ENCODE results near the gene GNAO1. TPM values are rescaled to one million over a fixed set of nuclear protein-coding genes. Genes with fewer than 3 reads are reported as not detected.
A peak's percentile ranks its signal among the peaks of the same experiment; 100 is the strongest.

GNAO1 gene
- polyA plus RNA-seq, 6 donors from 2014 or later: 0.07 to 0.55 TPM; not detected in 4

- Mint-ChIP-seq H3K27ac (peak overlapping the region in 2 of 6 donors; percentile 5 to 8), H3K27me3 (peaks cover 0 to 14% (median 13%) of the 10 kb centered on the region in 3 donors), H3K9me3 (peaks cover 0 to 12% (median 4%) of the 10 kb centered on the region in 7 donors), H3K4me3 (no peak overlapping the region), H3K36me3 (peaks cover 0 to 10% of the 10 kb centered on the region in 2 donors), H3K4me1 (peaks cover 27 to 43% (median 43%) of the 10 kb centered on the region in 3 donors)
- no peak for DNase-seq
- no peak for ATAC-seq (ENCODE audit: low read depth in 2 of 2)
Measured at GRCh38 chr16:56278196-56278855, 87.0 kb downstream of the GNAO1 start.

GRCh38 chr16:56279132-56279531, 87.8 kb downstream of the GNAO1 start:
- no peak for DNase-seq
- ATAC-seq (ENCODE audit: low read depth in 2 of 2): no peak
- H3K27ac Mint-ChIP-seq: peak overlapping the region in 3 of 6 donors; percentile 32 to 76 (median 60)
- peaks cover 0 to 3% (median 0%) of the 10 kb centered on the region in 7 donors for H3K9me3 Mint-ChIP-seq
- peaks cover 0 to 11% (median 8%) of the 10 kb centered on the region in 3 donors for H3K27me3 Mint-ChIP-seq
- peak overlapping the region in 1 of 8 donors; percentile 32 for H3K4me3 Mint-ChIP-seq
- peaks cover 28 to 51% (median 51%) of the 10 kb centered on the region in 3 donors for H3K4me1 Mint-ChIP-seq
- peaks cover 0 to 5% of the 10 kb centered on the region in 2 donors for H3K36me3 Mint-ChIP-seq

GRCh38 chr16:56279914-56280313, 88.6 kb downstream of the GNAO1 start:
- no peaks in the 10 kb centered on the region for H3K9me3 Mint-ChIP-seq
- peaks cover 0 to 6% (median 4%) of the 10 kb centered on the region in 3 donors for H3K27me3 Mint-ChIP-seq
- no peak overlapping the region for H3K27ac Mint-ChIP-seq
- ATAC-seq (ENCODE audit: low read depth in 2 of 2) (no peak), DNase-seq (no peak)
- H3K4me1 Mint-ChIP-seq: peaks cover 28 to 53% (median 51%) of the 10 kb centered on the region in 3 donors
- no peaks in the 10 kb centered on the region for H3K36me3 Mint-ChIP-seq
- H3K4me3 Mint-ChIP-seq: peak overlapping the region in 1 of 8 donors; percentile 51

GRCh38 chr16:56281249-56281805, 90.0 kb downstream of the GNAO1 start:
- H3K27ac Mint-ChIP-seq: peak overlapping the region in 4 of 6 donors; percentile 33 to 76 (median 66)
- no peak overlapping the region for H3K4me3 Mint-ChIP-seq
- DNase-seq: no peak
- peaks cover 0 to 3% (median 0%) of the 10 kb centered on the region in 3 donors for H3K27me3 Mint-ChIP-seq
- H3K4me1 Mint-ChIP-seq: peaks cover 28 to 53% (median 51%) of the 10 kb centered on the region in 3 donors
- no peaks in the 10 kb centered on the region for H3K9me3 Mint-ChIP-seq
- H3K36me3 Mint-ChIP-seq: no peaks in the 10 kb centered on the region
- no peak for ATAC-seq (ENCODE audit: low read depth in 2 of 2)

GRCh38 chr16:56282451-56282850, 91.2 kb downstream of the GNAO1 start:
- peak; percentile 91 to 94 for ATAC-seq (ENCODE audit: low read depth in 2 of 2)
- H3K4me1 Mint-ChIP-seq: peaks cover 28 to 52% (median 51%) of the 10 kb centered on the region in 3 donors
- no peaks in the 10 kb centered on the region for H3K36me3 Mint-ChIP-seq
- DNase-seq: peak; percentile 34
- no peaks in the 10 kb centered on the region for H3K27me3 Mint-ChIP-seq
- H3K9me3 Mint-ChIP-seq: no peaks in the 10 kb centered on the region
- peak overlapping the region in 1 of 8 donors; percentile 48 for H3K4me3 Mint-ChIP-seq
- peak overlapping the region in 4 of 6 donors; percentile 17 to 67 (median 38) for H3K27ac Mint-ChIP-seq

- DNase-seq (no peak), ATAC-seq (ENCODE audit: low read depth in 2 of 2) (no peak)
- Mint-ChIP-seq H3K36me3 (no peaks in the 10 kb centered on the region), H3K27me3 (no peaks in the 10 kb centered on the region), H3K4me3 (no peak overlapping the region), H3K27ac (no peak overlapping the region), H3K4me1 (peaks cover 21 to 40% (median 38%) of the 10 kb centered on the region in 3 donors), H3K9me3 (no peaks in the 10 kb centered on the region)
Measured at GRCh38 chr16:56284521-56284920, 93.2 kb downstream of the GNAO1 start.

GRCh38 chr16:56286809-56287208, 95.5 kb downstream of the GNAO1 start:
- ATAC-seq (ENCODE audit: low read depth in 2 of 2) (no peak), DNase-seq (no peak)
- Mint-ChIP-seq H3K27me3 (no peaks in the 10 kb centered on the region), H3K4me3 (no peak overlapping the region), H3K27ac (no peak overlapping the region), H3K4me1 (peaks cover 15 to 25% (median 22%) of the 10 kb centered on the region in 3 donors), H3K36me3 (no peaks in the 10 kb centered on the region), H3K9me3 (no peaks in the 10 kb centered on the region)

GRCh38 chr16:56288019-56288418, 96.7 kb downstream of the GNAO1 start:
- Mint-ChIP-seq H3K9me3 (no peaks in the 10 kb centered on the region), H3K36me3 (no peaks in the 10 kb centered on the region), H3K4me1 (peaks cover 4 to 13% (median 10%) of the 10 kb centered on the region in 3 donors), H3K27ac (no peak overlapping the region), H3K27me3 (no peaks in the 10 kb centered on the region), H3K4me3 (peak overlapping the region in 1 of 8 donors; percentile 51)
- DNase-seq (no peak), ATAC-seq (ENCODE audit: low read depth in 2 of 2) (no peak)

GRCh38 chr16:56289416-56289815, 98.1 kb downstream of the GNAO1 start:
- no peak overlapping the region for H3K27ac Mint-ChIP-seq
- DNase-seq (no peak), ATAC-seq (ENCODE audit: low read depth in 2 of 2) (no peak)
- no peak overlapping the region for H3K4me3 Mint-ChIP-seq
- no peaks in the 10 kb centered on the region for H3K9me3 Mint-ChIP-seq
- no peaks in the 10 kb centered on the region for H3K27me3 Mint-ChIP-seq
- H3K4me1 Mint-ChIP-seq: no peaks in the 10 kb centered on the region
- H3K36me3 Mint-ChIP-seq: no peaks in the 10 kb centered on the region

GRCh38 chr16:56289862-56290261, 98.6 kb downstream of the GNAO1 start:
- Mint-ChIP-seq H3K27ac (no peak overlapping the region), H3K4me3 (no peak overlapping the region), H3K9me3 (no peaks in the 10 kb centered on the region), H3K4me1 (no peaks in the 10 kb centered on the region), H3K27me3 (no peaks in the 10 kb centered on the region), H3K36me3 (no peaks in the 10 kb centered on the region)
- ATAC-seq (ENCODE audit: low read depth in 2 of 2): no peak
- no peak for DNase-seq

GRCh38 chr16:56294014-56294413, 102.7 kb downstream of the GNAO1 start:
- H3K4me3 Mint-ChIP-seq: no peak overlapping the region
- no peak for ATAC-seq (ENCODE audit: low read depth in 2 of 2)
- no peaks in the 10 kb centered on the region for H3K36me3 Mint-ChIP-seq
- peaks cover 0 to 15% (median 0%) of the 10 kb centered on the region in 3 donors for H3K27me3 Mint-ChIP-seq
- no peaks in the 10 kb centered on the region for H3K9me3 Mint-ChIP-seq
- H3K27ac Mint-ChIP-seq: no peak overlapping the region
- no peak for DNase-seq
- peaks cover 7 to 11% (median 10%) of the 10 kb centered on the region in 3 donors for H3K4me1 Mint-ChIP-seq

GRCh38 chr16:56294579-56294978, 103.3 kb downstream of the GNAO1 start:
- Mint-ChIP-seq H3K4me3 (no peak overlapping the region), H3K27me3 (peaks cover 0 to 15% (median 0%) of the 10 kb centered on the region in 3 donors), H3K27ac (no peak overlapping the region), H3K36me3 (no peaks in the 10 kb centered on the region), H3K4me1 (peaks cover 9 to 15% (median 11%) of the 10 kb centered on the region in 3 donors), H3K9me3 (no peaks in the 10 kb centered on the region)
- no peak for DNase-seq
- no peak for ATAC-seq (ENCODE audit: low read depth in 2 of 2)

- DNase-seq (no peak), ATAC-seq (ENCODE audit: low read depth in 2 of 2) (no peak)
- no peaks in the 10 kb centered on the region for H3K36me3 Mint-ChIP-seq
- H3K27me3 Mint-ChIP-seq: peaks cover 0 to 15% (median 0%) of the 10 kb centered on the region in 3 donors
- no peaks in the 10 kb centered on the region for H3K9me3 Mint-ChIP-seq
- peaks cover 9 to 19% (median 15%) of the 10 kb centered on the region in 3 donors for H3K4me1 Mint-ChIP-seq
- peak overlapping the region in 1 of 8 donors; percentile 33 for H3K4me3 Mint-ChIP-seq
- H3K27ac Mint-ChIP-seq: peak overlapping the region in 1 of 6 donors; percentile 4
Measured at GRCh38 chr16:56295059-56295665, 103.9 kb downstream of the GNAO1 start.

Measured in naive B cell (primary cell).